Breast epithelium (tissue), 4 donors: ENCODE results near the gene COL8A1. TPM values are rescaled to one million over a fixed set of nuclear protein-coding genes. Genes with fewer than 3 reads are reported as not detected.

Experiments used
- DNase-seq, 2 donors: peaks; one replicate each; pipeline ENCODE4 v3.0.0-alpha.2; 2019; ENCODE audit warnings: low spot score in 2 of 2
- H3K27ac ChIP-seq, 2 donors: fragments of 200-600 bp; sonication (generic) in 1 of 2; one replicate each; pipeline ENCODE4 v1.5.1; 2016 to 2019; ENCODE audit warnings: mild to moderate bottlenecking in 1 of 2
- H3K27me3 ChIP-seq, 2 donors: fragments of 200-600 bp; sonication (generic) in 1 of 2; one replicate each; pipeline versions ENCODE4 v1.5.1 to v1.6.0; 2017 to 2019; ENCODE audit warnings: control low read depth in 1 of 2, mild to moderate bottlenecking in 1 of 2
- H3K36me3 ChIP-seq: fragments of 200-600 bp; one replicate; pipeline ENCODE4 v1.5.1; 2019
- H3K4me1 ChIP-seq, 2 donors: fragments of 200-600 bp; sonication (generic); one replicate each; pipeline ENCODE4 v1.5.1; 2016 to 2019; ENCODE audit warnings: control low read depth in 1 of 2
- H3K4me3 ChIP-seq, 3 donors: fragments of 200-600 bp; sonication (generic); 1 replicate in 2 of 3; 2 replicates in 1 of 3; pipeline ENCODE4 v1.5.1; 2016 to 2019; ENCODE audit warnings: mild to moderate bottlenecking in 3 of 3, moderate library complexity in 2 of 3
- H3K9me3 ChIP-seq, 2 donors: fragments of 200-600 bp; sonication (generic) in 1 of 2; one replicate each; pipeline ENCODE4 v1.5.1; 2016 to 2019; ENCODE audit warnings: control low read depth in 1 of 2
- CTCF ChIP-seq, 3 donors: fragments of 450-650 bp; IDR thresholded peaks; one replicate each; pipeline ENCODE4 v1.5.1; 2016 to 2017; ENCODE audit warnings: antibody characterized with exemption in 3 of 3, mild to moderate bottlenecking in 3 of 3, moderate library complexity in 3 of 3
- POLR2A ChIP-seq: fragments of 450-650 bp; IDR thresholded peaks from one replicate; pipeline ENCODE4 v1.6.1; 2016; ENCODE audit warnings: antibody characterized with exemption, mild to moderate bottlenecking, moderate library complexity
- POLR2AphosphoS5 ChIP-seq, 3 donors: sonication (generic); formaldehyde crosslinking; IDR thresholded peaks; one replicate each; pipeline ENCODE4 v1.6.1; 2017; ENCODE audit warnings: antibody characterized with exemption in 3 of 3
- intact Hi-C: fragments of 100-400 bp; cut with DNase I; formaldehyde crosslinking; loops from one replicate; pipeline ENCODE4 v1.15.1; 2023; ENCODE audit warnings: low total_unique reads
- total RNA-seq, 3 donors: library from RNA; depleted of rRNA; stranded (reverse); fragments of >200 nt; gene quantifications; one replicate each; pipeline ENCODE4 v1.1.0, GENCODE V29; 2016

The COL8A1 gene
- total RNA-seq, 3 donors from 2014 or later: 9.2 to 43.6 (median 13.6) TPM

GRCh38 chr3:99823723-99824711, 185.6 kb downstream of the COL8A1 start:
- no peaks in the 10 kb centered on the region for H3K4me1 ChIP-seq
- no peaks in the 10 kb centered on the region for H3K27me3 ChIP-seq
- DNase-seq: no peak
- no peak overlapping the region for H3K4me3 ChIP-seq
- no peaks in the 10 kb centered on the region for H3K9me3 ChIP-seq
- no peak overlapping the region for H3K27ac ChIP-seq
- TF ChIP-seq CTCF (IDR thresholded peaks at IDR 0.05): no peak
- no peak for TF ChIP-seq POLR2A
- no peak for TF ChIP-seq POLR2AphosphoS5 (IDR thresholded peaks at IDR 0.05)
- intact Hi-C loops: no loop called here
- no peaks in the 10 kb centered on the region for H3K36me3 ChIP-seq

- TF ChIP-seq CTCF (IDR thresholded peaks at IDR 0.05) (no peak), POLR2A (no peak), POLR2AphosphoS5 (IDR thresholded peaks at IDR 0.05) (no peak)
- intact Hi-C loops: no loop called here
- H3K27ac ChIP-seq: no peak overlapping the region
- no peaks in the 10 kb centered on the region for H3K36me3 ChIP-seq
- no peaks in the 10 kb centered on the region for H3K27me3 ChIP-seq
- H3K4me3 ChIP-seq: no peak overlapping the region
- DNase-seq: no peak
- H3K9me3 ChIP-seq: no peaks in the 10 kb centered on the region
- H3K4me1 ChIP-seq: no peaks in the 10 kb centered on the region
These were observed 186.7 kb downstream of the COL8A1 start for GRCh38 chr3:99825004-99825640.

GRCh38 chr3:99829844-99830243, 191.4 kb downstream of the COL8A1 start:
- intact Hi-C loops: loop anchor here (10.0 kb wide), 1 partner anchor 425 kb away; no protein-coding TSS in a partner anchor
- H3K27ac ChIP-seq: no peak overlapping the region
- no peaks in the 10 kb centered on the region for H3K36me3 ChIP-seq
- no peaks in the 10 kb centered on the region for H3K4me1 ChIP-seq
- no peak for TF ChIP-seq POLR2AphosphoS5 (IDR thresholded peaks at IDR 0.05)
- no peak for TF ChIP-seq POLR2A
- TF ChIP-seq CTCF (IDR thresholded peaks at IDR 0.05): no peak
- H3K27me3 ChIP-seq: no peaks in the 10 kb centered on the region
- no peak overlapping the region for H3K4me3 ChIP-seq
- H3K9me3 ChIP-seq: no peaks in the 10 kb centered on the region
- no peak for DNase-seq

- no peaks in the 10 kb centered on the region for H3K27me3 ChIP-seq
- H3K4me3 ChIP-seq: no peak overlapping the region
- no peaks in the 10 kb centered on the region for H3K36me3 ChIP-seq
- H3K4me1 ChIP-seq: peaks cover 0 to 7% of the 10 kb centered on the region in 2 donors
- no peaks in the 10 kb centered on the region for H3K9me3 ChIP-seq
- DNase-seq: no peak
- H3K27ac ChIP-seq: peak overlapping the region in 1 of 2 donors; percentile 41
- intact Hi-C loops: loop anchor here (10.0 kb wide), 1 partner anchor 421 kb away; no protein-coding TSS in a partner anchor
- TF ChIP-seq POLR2A: no peak
- no peak for TF ChIP-seq CTCF (IDR thresholded peaks at IDR 0.05)
- TF ChIP-seq POLR2AphosphoS5 (IDR thresholded peaks at IDR 0.05): no peak
These were observed 195.3 kb downstream of the COL8A1 start for GRCh38 chr3:99833617-99834205.
